Measurements from ENCODE around the gene MBTPS2.

- TF ChIP-seq CTCF (IDR thresholded peaks at IDR 0.05) (no peak), POLR2AphosphoS5 (IDR thresholded peaks at IDR 0.05) (no peak), POLR2A (IDR thresholded peaks at IDR 0.05) (no peak)
Measured at GRCh38 chrX:21847342-21847741, 7.9 kb downstream of the MBTPS2 start.
